ENCODE results near the gene PFKFB4.
"Not testable (repeated sequence)": the region's sequence is repeated elsewhere in the genome, so short reads cannot be mapped to it uniquely, and the experiment has no call there.

Gene PFKFB4

DNA sequence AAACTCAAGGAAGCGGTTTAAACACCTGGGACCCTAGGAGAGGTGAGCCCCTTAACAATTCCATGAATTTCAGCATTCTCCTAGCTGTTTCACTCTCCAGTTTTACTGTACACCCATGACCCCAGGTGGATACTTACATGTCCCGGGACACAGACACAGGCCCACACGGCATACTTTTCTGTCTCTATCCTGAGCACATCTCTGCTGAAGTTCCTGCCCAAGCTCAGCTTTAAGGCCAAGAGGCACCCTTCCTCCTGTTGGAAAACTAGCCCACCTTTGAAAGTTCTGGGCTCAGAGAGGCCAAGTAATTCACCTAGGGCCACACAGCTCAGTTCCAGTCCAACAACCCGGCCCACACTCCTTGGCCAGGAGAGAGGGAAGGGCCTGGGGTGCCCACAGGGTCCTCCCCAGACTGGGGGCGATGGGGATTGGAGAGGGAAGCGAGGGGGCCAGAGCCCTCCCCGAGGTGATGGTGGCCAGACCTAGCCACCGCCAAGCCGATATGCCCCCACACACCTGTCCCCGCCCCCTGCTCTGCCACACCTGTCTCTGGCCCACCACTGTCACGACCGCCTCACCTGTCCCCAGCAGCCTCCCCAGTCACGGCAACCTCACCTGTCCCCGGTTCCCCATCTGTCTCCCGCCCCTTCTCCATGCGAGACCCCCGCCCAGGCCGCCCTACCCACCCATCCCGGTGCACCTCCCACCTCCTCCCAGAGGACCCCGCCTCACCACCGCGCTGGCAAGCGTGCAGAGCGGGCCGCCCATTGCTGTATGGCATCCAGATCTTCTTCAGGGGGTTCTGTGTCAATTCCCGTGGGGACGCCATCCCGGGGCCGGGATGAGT is 431 bp downstream of the PFKFB4 start:
- DNase-seq, result no peak

DNA sequence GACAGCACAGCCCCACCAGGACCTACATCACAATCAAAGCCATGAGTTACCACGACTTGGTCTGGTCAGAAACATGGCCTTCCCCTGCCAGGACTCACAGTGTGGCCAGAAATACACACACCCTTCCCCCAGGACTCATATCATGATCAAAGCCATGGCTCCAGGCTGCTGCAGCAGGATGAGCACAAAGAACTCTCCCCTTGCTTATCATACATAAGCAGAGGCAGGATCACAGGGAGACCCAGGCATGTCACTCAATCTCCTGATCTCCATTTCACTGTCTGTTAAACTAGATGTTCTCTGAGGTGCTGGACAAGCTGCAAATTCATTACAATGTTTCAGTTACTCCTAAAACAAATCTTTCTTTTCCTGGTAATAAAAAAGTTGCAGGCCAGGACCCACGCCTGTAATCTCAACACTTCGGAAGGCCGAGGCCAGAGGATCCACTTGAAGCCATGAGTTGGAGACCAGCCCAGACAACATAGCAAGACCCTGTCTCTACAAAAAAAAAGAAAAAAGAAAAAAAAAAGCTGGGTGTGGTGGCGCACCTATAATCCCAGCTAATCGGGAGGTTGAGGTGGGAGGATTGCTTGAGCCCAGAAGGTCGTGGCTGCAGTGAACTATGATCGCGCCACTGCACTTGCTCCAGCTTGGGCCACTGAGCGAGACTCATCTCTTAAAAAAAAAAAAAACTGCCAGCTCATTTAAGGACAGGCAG is 1.2 kb downstream of the PFKFB4 start:
- DNase-seq, result no peak

DNA sequence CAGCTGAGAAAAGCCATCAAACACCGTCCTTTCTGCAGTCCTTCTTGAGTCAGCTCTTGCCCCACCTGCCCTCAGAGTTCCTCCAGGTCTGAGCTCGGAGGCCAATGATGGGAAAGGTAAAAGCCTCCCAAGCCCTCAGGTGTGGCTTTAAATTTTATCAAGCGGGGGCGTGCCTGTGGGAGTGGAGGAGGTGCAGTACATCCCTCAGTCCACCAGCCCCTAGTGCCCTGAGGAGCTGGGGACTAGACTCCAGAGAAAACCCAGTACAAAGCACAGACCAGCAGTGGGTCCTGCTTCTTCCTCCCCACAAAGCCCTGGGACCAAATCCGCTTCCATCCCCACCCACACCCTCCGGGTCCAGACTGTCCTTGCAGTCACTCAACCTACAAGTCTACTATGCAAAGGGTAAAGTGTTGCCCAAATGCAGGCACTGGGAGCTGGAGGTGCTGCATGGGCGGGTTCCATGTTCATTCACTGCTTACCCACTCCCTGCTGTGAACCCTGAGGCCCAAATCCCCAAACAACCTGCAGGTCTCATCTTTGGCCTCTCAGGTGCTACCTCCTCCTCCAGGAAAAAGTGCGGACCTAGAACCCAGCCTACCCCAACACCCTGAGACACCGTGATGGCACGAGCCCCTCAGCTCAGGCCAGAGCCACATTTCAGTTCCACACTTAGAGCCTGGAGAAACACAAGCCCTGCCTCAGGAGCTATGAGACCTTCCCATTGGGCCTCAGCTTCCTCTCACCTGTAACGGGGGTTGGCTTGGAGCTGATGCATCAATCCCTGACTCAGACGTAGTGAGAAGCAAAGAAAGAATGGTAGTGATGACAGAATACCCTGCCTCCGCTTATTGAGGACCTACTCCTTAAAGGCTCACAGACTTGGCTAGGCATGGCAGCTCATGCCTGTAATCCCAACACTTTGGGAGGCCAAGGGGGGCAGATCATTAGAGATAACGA is 2.4 kb downstream of the PFKFB4 start:
- no peak for DNase-seq

DNA sequence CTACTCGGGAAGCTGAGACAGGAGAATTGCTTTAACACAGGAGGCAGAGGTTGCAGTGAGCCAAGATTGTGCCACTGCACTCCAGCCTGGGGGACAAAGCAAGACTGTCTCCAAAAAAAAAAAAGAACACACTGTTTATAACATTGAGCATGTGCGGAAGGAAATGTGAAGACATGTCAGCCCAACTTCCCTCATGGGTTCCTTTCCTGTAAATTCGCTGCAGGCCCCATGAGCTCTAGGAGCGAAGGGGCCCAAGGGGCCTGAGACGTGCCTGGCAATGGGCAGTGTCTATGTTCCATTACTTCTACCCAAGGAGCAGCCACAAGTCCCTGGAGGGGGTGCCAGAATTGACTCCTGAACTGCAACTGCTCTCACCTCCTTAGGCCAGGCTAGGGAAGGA is 3.2 kb downstream of the PFKFB4 start:
- no peak for DNase-seq

DNA sequence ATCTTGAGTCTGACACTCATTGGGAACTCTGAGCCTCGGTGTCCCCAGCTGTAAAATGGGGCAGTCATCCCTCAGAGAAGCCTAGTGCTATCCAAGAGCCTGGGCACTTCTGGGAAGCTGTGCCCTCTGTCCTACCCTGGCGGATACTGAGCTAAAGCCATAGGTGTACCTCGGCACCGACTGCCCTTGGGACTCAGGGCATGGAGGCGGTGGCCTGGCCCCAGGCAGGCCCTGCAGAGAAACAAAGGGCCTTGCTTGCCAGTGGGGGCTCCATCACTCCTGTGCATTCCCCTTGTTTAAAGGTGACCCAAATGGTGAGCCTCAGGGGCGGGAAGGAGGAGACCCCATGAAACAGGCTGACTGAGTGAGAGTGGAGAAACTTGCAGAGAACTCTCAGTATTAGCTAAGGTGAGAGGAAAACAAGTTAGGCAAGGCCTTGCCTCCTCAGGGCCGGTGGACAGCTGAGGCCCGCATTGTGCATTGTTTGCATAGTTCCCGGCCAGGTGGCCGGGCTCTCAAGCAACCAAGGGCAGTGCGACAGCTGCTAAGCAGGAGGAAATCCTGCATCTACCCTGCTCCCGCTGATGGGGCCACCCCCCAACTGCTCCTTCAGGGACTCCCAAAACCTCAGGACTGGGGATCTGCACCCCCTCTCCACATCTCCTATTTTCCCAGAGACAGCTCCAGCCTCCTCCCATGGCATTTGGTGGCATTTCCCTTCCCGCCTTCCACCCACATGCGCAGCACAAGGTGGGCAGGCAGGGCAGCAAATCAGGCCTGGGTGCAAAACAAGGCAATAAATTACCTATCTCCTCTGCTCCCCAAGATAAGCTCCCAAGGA is 4.3 kb downstream of the PFKFB4 start:
- DNase-seq, result no peak

DNA sequence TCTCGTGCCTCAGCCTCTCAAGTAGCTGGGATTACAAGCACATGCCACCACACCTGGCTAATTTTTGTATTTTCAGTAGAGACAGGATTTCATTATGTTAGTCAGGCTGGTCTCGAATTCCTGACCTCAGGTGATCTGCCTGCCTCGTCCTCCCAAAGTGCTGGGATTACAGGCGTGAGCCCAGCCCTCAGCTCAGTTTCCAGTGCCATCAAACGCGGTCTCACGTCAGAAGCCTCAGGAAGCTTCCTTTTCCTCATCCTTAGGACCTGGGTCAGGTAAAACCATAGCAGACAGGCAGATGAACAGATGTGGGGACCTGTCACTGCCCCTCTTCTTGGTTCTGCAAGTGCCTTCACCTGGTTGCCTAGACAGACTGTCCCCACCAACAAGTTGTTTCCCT is 5.0 kb downstream of the PFKFB4 start:
- not testable (repeated sequence) for DNase-seq

DNA sequence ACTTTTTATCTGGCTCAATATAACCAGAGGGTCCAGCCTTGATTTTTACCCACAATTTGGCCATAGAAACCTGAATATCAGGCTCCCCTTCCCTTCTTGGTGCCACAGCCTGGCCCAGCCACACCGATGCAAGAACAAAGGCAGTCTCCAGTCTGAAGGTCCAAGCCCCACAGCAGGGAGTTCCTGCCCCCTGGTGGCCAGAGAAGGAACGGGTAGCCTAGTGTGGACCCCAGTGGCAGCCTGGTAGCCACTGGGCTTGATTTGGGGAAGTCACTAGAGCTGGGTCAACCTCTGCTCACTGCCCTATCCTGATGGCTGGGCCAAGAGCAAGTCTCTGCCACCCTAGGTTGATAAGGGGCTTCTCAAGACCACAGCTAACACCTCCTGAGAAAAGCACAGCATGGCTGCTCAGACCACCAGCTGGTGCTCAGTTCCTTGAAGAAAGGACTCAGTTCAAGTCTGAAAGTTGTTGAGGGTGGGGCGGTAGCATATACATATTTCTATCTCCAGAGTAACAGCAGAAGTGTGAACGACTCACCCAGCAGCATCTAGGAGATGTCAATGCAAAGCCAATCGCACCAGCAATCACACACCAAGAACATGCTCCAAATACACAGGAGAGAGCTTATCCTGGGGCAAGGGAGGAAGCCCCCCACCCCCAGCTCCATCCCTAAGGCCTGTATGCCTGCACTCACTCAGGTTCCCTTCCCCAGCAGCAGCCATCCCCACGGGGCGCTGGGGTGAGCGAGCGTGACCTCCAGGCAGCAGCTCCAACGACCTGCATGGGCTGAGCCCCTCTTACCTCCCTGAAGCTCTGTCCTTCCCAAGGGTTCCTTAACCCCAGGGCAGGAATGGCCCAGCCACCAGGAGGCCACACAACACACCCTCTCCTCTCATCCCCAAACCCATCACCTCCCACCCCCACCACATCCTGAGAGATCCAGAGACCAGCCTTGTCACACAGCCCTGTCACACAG is 7.6 kb downstream of the PFKFB4 start:
- peak; percentile 36 for DNase-seq

DNA sequence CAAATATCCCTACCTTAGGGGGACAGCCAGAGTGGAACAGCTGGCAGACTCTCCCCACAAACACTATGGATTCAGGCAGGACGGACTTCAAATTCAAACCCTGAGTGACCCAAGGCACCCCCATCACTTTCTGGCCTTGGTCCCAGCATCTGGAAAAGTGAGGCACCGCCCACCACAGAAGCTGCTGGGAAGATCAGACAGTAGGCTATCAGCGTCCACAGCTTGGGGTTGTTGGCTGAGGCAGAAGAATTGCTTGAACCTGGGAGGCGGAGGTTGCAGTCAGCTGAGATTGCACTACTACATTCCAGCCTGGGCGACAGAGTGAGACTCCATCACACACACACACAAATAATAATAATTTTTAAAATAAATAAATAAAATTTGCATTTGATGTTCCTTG is 8.5 kb downstream of the PFKFB4 start:
- no peak for DNase-seq

DNA sequence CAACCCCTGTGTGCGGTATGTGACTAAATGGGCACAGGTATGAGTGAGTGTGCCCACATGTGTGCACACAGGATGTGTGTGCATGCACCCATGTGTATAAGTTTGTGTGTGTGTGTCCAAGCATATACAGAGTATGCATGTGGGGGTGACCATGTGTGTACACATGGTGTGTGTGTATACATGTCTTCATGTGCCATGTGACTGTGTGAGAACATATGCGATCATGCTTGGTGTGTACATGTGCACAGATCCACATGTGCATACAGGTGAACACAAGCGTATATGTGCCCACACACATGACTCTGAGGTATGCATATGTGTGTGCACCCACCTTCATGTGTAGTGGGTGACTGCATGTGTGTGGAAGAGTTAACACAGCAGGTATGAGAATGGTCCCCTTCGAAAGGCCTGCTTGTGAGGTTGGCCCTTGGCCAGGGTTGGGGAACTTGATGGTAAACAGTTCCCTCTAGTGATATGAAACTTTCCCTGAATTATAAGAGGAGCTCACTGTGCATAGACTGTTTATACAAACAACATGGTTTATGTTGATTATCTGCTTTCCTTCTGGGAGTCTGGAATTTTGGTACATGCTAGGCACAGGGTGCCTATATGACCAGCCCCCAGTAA is 10.3 kb downstream of the PFKFB4 start:
- DNase-seq, result no peak

DNA sequence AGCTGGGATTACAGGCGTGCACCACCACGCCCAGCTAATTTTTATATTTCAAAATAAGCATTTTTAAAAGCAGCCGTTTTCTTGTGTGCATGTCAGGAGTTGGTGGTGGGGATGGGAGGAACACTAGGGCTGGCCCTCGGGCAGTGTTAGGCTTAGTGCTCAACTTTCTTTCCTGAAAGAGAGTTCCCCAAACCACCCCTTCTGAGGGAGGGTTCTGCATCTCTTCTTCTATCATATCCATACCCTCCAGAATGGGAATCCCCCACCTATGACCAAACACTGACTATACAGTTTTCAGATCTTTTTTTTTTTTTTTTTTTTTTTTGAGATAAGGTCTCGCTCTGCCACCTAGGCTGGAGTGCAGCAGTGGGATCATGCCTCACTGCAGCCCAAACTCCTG is 12.5 kb downstream of the PFKFB4 start:
- no peak for DNase-seq

DNA sequence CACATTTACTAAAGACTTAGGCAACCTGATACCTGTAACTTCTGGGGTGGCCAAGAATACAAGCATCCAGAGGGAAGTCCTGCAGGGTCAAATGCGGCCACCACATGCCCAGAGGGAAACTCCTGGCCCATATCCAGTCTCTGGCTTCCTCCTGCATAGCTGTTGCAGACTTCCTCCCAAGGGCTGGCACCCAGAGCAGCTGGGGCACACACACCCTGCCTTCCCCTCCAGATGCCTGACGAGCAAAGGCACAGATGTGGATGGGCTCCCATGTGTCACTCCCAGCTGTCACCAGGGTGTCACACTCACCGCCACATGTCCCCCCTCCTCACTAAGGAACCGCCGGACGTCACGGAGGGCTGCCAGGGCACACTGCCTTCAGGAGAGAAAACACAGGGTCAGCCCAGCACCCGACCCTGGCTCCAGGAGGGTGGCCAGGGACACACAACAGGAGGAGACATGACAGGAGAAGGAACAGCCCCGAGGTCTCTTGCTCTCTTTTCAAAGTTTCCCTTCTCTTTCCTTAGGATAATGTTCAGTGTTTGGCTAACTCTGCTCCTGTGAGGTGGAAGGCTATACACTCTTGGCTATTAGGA is 13.2 kb downstream of the PFKFB4 start:
- no peak for DNase-seq

DNA sequence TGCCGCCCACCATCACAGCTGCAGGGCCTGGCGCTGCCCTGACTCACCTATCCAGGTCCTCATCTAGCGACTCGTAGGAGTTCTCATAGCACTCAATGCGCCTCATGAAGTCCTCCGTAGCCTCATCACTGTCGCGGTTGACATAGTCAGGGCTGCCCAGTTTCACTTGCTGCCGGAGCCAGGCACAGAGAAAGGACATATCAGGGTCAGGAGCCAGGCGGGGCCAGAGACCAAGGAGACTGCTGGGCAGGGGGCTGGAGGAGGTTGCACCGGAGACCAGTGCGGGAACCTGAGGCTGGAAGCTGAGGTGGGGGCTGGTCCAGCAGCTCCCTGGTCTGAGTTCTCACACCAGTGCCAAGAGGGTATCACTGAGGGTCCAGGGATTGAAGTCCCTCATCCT is 18.2 kb downstream of the PFKFB4 start:
- no peak for DNase-seq

DNA sequence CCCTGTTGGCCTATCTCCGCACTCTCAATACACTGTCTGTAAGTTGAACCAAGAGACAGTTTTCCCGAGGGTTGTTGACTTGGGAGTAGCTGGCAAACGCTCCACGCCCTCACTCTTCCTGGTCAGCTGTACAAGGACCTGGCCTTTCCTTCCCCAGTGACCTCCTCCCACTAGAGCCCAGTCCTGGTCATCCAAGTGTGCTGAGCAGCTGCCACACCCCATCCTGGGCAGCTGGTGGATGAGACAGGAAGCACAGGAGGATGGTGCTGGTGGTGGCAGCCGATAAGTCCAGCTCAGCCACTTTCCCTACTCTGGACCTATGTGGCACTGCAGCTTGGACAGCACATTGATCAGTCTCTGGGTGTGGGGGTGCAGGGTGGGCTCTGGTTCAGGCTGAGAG is 19.8 kb downstream of the PFKFB4 start:
- no peak for DNase-seq

DNA sequence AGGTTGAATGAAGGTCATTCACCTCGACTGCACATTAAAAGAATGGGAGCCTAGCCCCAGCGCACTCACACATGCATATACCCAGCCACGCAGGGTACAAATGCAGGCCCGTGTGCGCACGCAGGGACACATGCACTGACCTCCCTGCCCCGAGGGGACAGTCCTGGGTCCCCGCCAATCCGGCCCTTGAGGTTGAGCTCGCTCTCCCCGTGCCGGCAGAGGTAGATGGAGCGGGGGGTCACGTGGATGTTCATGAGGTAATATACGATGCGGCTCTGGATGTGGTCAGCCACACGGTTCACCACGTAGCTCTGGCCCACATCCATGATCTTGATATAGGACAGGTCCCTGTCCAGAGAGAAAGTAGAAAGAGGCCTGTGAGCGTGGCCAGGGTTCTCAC is 20.5 kb downstream of the PFKFB4 start:
- DNase-seq, result no peak

DNA sequence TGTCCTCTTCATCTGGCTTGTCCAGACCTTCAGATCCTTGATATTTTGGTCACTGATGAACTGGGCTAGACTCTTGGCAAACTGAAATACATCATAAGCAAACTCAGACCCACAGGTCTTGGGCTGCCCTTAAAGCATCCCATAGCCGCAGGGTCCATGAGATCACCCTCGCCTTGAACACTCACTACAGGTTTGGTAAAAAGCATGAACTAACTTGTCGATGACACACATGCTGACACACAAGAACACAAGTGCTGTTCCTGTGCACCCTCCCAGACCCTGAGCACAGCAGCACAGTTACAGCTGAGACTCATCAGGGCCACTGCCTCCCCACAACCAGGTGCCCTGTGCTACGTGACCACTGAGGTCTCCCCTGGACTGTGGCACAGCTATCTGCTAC is 21.0 kb downstream of the PFKFB4 start:
- DNase-seq, result no peak

DNA sequence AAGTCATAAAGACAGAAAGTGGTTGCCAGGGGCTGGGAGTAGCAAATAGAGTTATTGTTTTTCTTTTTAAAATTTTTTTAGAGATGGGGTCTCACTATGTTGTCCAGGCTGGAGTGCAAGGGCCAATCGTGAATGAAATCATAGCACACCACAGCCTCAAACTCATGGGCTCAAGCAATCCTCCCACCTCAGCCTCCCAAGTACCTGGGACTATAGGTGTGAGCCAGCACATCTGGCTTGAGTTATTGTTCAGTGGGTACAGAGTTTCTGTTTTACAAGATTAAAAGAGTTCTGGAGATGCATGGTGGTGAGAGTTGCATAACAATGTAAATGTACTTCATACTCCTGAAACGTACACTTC is 23.6 kb downstream of the PFKFB4 start:
- DNase-seq, result no peak

DNA sequence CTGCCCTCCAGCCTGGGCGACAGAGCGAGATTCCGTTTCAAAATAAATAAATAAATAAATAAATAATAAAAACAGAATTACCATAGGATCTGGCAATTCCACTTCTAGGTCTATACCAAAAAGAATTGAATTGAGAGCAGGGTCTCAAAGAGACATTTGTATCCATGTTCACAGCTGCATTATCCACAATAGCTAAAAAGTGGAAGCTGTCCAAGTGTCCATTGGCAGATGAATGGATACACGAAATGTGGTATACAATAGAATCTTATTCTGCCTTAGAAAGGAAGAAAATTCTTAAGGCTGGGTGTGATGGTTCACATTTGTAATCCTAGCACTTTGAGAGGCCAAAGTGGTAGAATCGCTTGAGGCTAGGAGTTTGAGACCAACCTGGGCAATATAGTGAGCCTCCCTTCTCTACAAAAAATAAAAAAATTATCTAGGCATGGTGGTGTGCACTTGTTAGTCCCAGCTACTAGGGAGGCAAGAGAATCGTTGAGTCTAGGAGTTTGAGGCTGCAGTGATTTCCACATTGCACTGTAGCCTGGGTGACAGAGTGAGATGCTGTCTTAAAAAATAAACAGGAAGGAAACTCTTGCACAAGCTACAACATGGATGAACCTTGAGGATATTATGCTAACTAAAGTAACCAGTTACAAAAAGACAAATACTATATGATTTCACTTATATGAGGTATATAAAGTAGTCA is 24.2 kb downstream of the PFKFB4 start:
- DNase-seq, result no peak

DNA sequence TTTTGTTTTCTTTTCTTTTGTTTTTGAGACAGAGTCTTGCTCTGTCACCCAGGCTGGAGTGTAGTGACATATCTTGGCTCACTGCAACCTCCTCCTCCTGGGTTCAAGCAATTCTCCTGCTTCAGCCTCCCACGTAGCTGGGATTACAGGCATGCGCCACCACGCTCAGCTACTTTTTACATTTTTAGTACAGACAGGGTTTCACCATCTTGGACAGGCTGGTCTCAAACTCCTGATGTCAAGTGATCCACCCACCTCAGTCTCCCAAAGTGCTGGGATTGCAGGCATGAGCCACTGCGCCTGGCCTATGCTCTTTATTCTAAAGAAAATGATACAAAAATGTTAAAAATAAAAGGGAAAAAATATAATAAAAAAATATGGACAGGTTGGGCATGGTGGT is 25.9 kb downstream of the PFKFB4 start:
- DNase-seq, result not testable (repeated sequence)

DNA sequence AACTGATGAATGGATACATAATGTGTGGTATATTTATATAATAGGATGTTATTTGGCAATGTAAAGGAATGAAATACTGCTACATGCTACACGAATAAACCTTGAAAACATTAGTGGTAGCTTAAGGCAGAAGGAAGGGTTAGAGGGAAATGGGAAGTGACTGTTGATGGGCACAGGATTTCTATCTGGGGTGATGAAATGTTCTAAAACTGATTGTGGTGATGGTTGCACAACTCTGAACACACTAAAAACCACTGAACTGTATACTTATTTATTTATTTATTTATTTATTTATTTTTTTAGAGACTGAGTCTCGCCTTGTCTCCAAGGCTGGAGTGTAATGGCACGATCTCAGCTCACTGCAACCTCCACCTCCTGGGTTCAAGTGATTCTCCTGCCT is 27.8 kb downstream of the PFKFB4 start:
- no peak for DNase-seq

DNA sequence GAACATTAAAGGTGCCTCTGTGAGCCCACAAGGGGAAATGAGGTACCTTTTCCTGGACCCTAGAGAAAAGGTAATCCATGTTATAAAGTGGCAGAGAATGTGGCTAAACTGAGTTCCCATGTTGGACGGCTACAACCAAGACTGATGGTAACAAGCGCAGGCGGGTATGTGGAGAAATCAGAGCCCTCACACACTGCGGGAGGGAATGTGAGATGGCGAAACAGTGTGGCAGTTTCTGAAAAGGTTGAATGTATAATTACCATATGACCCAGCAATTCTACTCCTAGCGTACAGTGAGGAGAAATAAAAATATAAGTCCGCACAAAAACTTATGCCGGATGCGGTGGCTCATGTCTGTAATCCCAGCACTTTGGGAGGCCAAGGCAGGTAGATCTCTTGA is 28.6 kb downstream of the PFKFB4 start:
- DNase-seq, result no peak
